K562 (cell line): ENCODE measurements around the gene RASIP1. TPM values are rescaled to one million over a fixed set of nuclear protein-coding genes. Genes with fewer than 3 reads are reported as not detected.
A peak's percentile ranks its signal among the peaks of the same experiment; 100 is the strongest.

Experiments
- AFF4 ChIP-seq: sonication (generic); formaldehyde crosslinking; IDR thresholded peaks from 2 replicates; pipeline ENCODE4 v1.8.0; 2023; ENCODE audit warnings: mild to moderate bottlenecking, missing genetic modification reagents
- BACH1 ChIP-seq: fragments of 200-800 bp; sonication (Bioruptor generic); IDR thresholded peaks from 2 replicates; pipeline ENCODE4 v1.6.1; 2016; ENCODE audit warnings: missing genetic modification characterization, missing compliant biosample characterization
- E2F5 ChIP-seq: sonication (generic); formaldehyde crosslinking; IDR thresholded peaks from 2 replicates; pipeline ENCODE4 v1.8.0; 2022; ENCODE audit warnings: mild to moderate bottlenecking, missing genetic modification reagents
- EWSR1 ChIP-seq: fragments of 450-650 bp; IDR thresholded peaks from 2 replicates; pipeline ENCODE4 v1.6.1; 2018; ENCODE audit warnings: borderline replicate concordance, mild to moderate bottlenecking, low read depth, moderate library complexity; ENCODE audit not compliant: partially characterized antibody
- HDAC6 ChIP-seq: IDR thresholded peaks from 2 replicates; pipeline ENCODE4 v1.6.1; 2012; ENCODE audit warnings: low read depth, mild to moderate bottlenecking, control low read depth, inconsistent platforms, low read length, moderate library complexity
- HNRNPL ChIP-seq: fragments of 200-400 bp; formaldehyde crosslinking; IDR thresholded peaks from 2 replicates; pipeline ENCODE4 v1.6.1; 2017; ENCODE audit warnings: low read depth, mild to moderate bottlenecking, low read length
- NRF1 ChIP-seq, 2 experiments: fragments of 450-650 bp; IDR thresholded peaks in 1 of 2; conservative IDR thresholded peaks in 1 of 2; 2 replicates each; pipeline ENCODE4 v1.6.1; 2014; ENCODE audit warnings: mild to moderate bottlenecking in 2 of 2
- PHTF2 ChIP-seq: fragments of 250-450 bp; sonication (Bioruptor Pico); IDR thresholded peaks from 2 replicates; pipeline ENCODE4 v1.5.0; 2021; ENCODE audit warnings: mild to moderate bottlenecking
- PML ChIP-seq: IDR thresholded peaks from 2 replicates; pipeline ENCODE4 v1.6.1; 2012; ENCODE audit warnings: low read length, inconsistent platforms
- RBM15 ChIP-seq: fragments of 200-400 bp; formaldehyde crosslinking; IDR thresholded peaks from 2 replicates; pipeline ENCODE4 v1.6.1; 2018; ENCODE audit warnings: mild to moderate bottlenecking, low read length, moderate library complexity; ENCODE audit not compliant: insufficient read depth
- SIX5 ChIP-seq, 2 experiments: IDR thresholded peaks; 2 replicates each; pipeline ENCODE4 v1.6.1; 2011; ENCODE audit warnings: low read length in 2 of 2, borderline replicate concordance in 1 of 2, low read depth in 1 of 2, mild to moderate bottlenecking in 1 of 2, moderate library complexity in 1 of 2; ENCODE audit not compliant: insufficient read depth in 1 of 2
- ZC3H4 ChIP-seq: sonication (generic); formaldehyde crosslinking; IDR thresholded peaks from 2 replicates; pipeline ENCODE4 v1.9.0; 2021; ENCODE audit warnings: missing genetic modification reagents, borderline replicate concordance
- ZNF282 ChIP-seq: sonication (generic); formaldehyde crosslinking; IDR thresholded peaks from 2 replicates; pipeline ENCODE4 v1.8.1; 2023; ENCODE audit warnings: missing genetic modification reagents
- ZNF639 ChIP-seq, 2 experiments: fragments of 200-800 bp in 1 of 2; sonication (Bioruptor generic) in 1 of 2; sonication (generic) in 1 of 2; formaldehyde crosslinking in 1 of 2; IDR thresholded peaks in 1 of 2; conservative IDR thresholded peaks in 1 of 2; 2 replicates each; pipeline versions ENCODE4 v1.5.0 to v1.6.1; 2016 to 2020; ENCODE audit warnings: missing compliant biosample characterization in 1 of 2, missing genetic modification characterization in 1 of 2, missing genetic modification reagents in 1 of 2
- polyA plus RNA-seq, 8 experiments: library from polyadenylated mRNA; depleted of rRNA in 4 of 8; stranded (reverse) in 5 of 8; unstranded in 3 of 8; fragments of >200 nt; fragmentation: Nextera tagmentation in 2 of 8; fragmentation: Illumina TruSeq in 1 of 8; extraction: Ambion mirVana in 2 of 8; extraction: Trizol in 1 of 8; gene quantifications; 2 replicates each; pipeline versions ENCODE4 v1.2.1 to v1.2.3, GENCODE V29; 2011 to 2014; ENCODE audit warnings: inconsistent platforms in 1 of 8, missing spikeins in 1 of 8
- total RNA-seq, 7 experiments: library from RNA; depleted of rRNA in 6 of 7; stranded (reverse); fragments of >200 nt in 6 of 7; fragmentation: Illumina TruSeq in 2 of 7; extraction: Trizol in 2 of 7; gene quantifications; 2 replicates each; pipeline versions ENCODE4 v1.2.1 to v1.2.3, GENCODE V29; 2011 to 2021; ENCODE audit warnings: low replicate concordance in 1 of 7
- TF ChIP-seq, protein P1 (sequence below): sonication (generic); formaldehyde crosslinking; IDR thresholded peaks from 2 replicates; pipeline ENCODE4 v1.8.1; 2023; ENCODE audit warnings: mild to moderate bottlenecking, missing genetic modification reagents
- TF ChIP-seq, protein P2 (sequence below): conservative IDR thresholded peaks from 2 replicates; pipeline ENCODE4 v1.6.1; 2011; ENCODE audit warnings: low read depth, mild to moderate bottlenecking, low read length; ENCODE audit not compliant: control insufficient read depth
- TF ChIP-seq, protein P3 (sequence below): sonication (generic); formaldehyde crosslinking; IDR thresholded peaks from 2 replicates; pipeline ENCODE4 v1.8.0; 2022; ENCODE audit warnings: mild to moderate bottlenecking, missing genetic modification reagents

The RASIP1 gene
- total and polyA plus RNA-seq, 9 of the 15 experiments (the other 6 are each of a cell fraction or from before 2014, with no cell fraction given) = 0.20 to 4.7 (median 1.5) TPM

- no peak for TF ChIP-seq ZNF282 (CRISPR knock-in tag)
- TF ChIP-seq AFF4 (CRISPR knock-in tag) = no peak
- no peak for TF ChIP-seq PML
- no peak for TF ChIP-seq NRF1 (conservative IDR thresholded peaks at IDR 0.05 in 1 of 2, IDR thresholded peaks at IDR 0.05 in 1 of 2)
- TF ChIP-seq RBM15 = no peak
- no peak for TF ChIP-seq ZC3H4 (CRISPR knock-in tag)
- TF ChIP-seq, protein P1, sequence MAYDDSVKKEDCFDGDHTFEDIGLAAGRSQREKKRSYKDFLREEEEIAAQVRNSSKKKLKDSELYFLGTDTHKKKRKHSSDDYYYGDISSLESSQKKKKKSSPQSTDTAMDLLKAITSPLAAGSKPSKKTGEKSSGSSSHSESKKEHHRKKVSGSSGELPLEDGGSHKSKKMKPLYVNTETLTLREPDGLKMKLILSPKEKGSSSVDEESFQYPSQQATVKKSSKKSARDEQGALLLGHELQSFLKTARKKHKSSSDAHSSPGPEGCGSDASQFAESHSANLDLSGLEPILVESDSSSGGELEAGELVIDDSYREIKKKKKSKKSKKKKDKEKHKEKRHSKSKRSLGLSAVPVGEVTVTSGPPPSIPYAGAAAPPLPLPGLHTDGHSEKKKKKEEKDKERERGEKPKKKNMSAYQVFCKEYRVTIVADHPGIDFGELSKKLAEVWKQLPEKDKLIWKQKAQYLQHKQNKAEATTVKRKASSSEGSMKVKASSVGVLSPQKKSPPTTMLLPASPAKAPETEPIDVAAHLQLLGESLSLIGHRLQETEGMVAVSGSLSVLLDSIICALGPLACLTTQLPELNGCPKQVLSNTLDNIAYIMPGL (CRISPR knock-in tag) = no peak
- TF ChIP-seq SIX5 (IDR thresholded peaks at IDR 0.05; ENCODE audit: borderline replicate concordance in 1 of 2, insufficient read depth in 1 of 2, low read depth in 1 of 2, low read length in 2 of 2) = no peak
- TF ChIP-seq, protein P2, sequence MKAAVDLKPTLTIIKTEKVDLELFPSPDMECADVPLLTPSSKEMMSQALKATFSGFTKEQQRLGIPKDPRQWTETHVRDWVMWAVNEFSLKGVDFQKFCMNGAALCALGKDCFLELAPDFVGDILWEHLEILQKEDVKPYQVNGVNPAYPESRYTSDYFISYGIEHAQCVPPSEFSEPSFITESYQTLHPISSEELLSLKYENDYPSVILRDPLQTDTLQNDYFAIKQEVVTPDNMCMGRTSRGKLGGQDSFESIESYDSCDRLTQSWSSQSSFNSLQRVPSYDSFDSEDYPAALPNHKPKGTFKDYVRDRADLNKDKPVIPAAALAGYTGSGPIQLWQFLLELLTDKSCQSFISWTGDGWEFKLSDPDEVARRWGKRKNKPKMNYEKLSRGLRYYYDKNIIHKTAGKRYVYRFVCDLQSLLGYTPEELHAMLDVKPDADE = no peak
- TF ChIP-seq EWSR1 = no peak
- no peak for TF ChIP-seq E2F5 (CRISPR knock-in tag)
- no peak; the same call in 1 of the 2 replicates for TF ChIP-seq BACH1 (tag)
- no peak for TF ChIP-seq PHTF2 (CRISPR knock-in tag)
- TF ChIP-seq ZNF639 (CRISPR knock-in tag; conservative IDR thresholded peaks at IDR 0.05 in 1 of 2, IDR thresholded peaks at IDR 0.05 in 1 of 2) = peak in 1 of 2 experiments; percentile 58; a peak in 1 of 4 replicates
- no peak for TF ChIP-seq HNRNPL
- no peak for TF ChIP-seq HDAC6
- TF ChIP-seq, protein P3, sequence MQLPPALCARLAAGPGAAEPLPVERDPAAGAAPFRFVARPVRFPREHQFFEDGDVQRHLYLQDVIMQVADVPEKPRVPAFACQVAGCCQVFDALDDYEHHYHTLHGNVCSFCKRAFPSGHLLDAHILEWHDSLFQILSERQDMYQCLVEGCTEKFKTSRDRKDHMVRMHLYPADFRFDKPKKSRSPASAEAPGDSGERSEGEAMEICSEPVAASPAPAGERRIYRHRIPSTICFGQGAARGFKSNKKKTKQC (CRISPR knock-in tag) = no peak
These were observed 59.3 kb downstream of the RASIP1 start (continued) for GRCh38 chr19:48681127-48681470.
